DMS 273 (cell line): ENCODE results near the gene INTS1.

Experiments used
- DNase-seq: peaks from one replicate; lab custom pipeline; 2025; ENCODE audit not compliant: unreplicated experiment; lab: John Stamatoyannopoulos, UW

INTS1 gene

DNA sequence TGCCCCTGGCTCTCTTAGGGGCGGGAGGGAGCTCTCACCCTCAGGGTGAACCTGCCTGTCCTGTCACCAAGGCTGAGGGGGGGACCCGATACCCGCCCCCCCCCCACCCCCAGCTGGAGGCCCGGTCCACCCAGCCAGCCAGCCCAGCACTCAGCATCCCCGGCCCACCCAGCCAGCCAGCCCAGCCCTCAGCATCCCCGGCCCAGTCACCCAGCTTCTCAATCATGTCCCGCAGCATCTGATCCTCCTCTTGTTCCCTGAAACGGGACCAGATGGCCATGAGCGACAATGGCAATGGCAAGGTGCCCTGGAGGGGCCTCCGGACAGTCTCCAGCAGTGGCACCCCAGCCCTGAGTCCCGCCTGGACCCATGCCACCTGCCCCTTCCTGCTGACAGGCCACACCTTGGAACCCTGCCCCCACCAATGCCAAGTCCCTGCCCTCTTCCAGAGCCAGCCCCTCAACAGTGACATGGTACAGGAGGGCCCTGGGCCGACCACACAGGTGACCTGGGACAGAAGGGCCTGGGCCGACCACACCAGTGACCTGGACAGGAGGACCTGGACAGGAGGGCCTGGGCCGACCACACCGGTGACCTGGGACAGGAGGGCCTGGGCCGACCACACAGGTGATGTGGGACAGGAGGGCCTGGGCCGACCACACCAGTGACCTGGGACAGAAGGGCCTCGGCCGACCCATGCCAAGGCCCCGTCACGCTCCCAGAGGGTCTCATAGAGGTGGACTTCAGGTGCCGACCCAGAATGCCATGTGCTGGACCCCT lies 69.1 kb downstream of the INTS1 start:
- DNase-seq = no peak

- no peak for DNase-seq
These were observed 69.9 kb downstream of the INTS1 start for GRCh38 chr7:1434165-1434718.

- no peak for DNase-seq
These were observed 70.9 kb downstream of the INTS1 start for GRCh38 chr7:1433128-1433920.

GRCh38 chr7:1432411-1433082 lies 71.6 kb downstream of the INTS1 start:
- peak; percentile 93 for DNase-seq

DNA sequence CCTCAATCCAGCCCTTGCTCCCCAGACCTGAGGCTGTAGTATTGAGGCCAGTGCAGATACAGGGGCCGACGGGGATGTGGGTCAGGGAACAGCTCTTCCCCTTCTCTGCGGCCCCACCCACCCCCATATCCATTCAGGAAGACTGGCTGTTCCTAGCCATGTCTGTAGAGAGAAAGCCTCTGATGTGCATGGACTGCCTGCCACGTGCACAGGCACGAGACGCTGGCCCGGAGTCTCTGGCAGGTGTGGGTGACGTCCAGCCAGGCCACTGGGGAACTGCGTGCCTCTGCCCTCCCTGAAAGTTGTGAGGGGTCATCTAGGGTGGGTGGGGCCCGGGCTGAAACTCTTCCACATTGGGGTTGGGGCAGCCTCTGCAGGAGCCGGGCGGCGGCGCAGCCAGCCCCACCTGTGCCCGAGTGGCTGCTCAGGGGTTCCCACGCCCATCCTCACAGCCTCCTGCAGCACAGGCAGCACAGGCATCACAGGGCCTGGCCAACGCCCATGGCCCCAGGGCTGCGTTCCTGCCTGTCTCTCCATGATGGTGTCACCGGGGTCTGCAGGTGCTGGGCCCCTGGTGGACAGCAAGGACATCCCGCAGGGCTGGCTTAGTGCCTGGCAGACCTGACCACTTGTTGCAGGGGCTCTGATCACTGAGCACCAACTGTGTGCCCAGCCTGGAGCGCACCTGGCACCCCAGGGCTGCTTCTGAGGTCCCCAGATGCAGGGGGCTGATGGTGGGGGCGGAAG lies 72.4 kb downstream of the INTS1 start:
- peak; percentile 66 for DNase-seq

DNA sequence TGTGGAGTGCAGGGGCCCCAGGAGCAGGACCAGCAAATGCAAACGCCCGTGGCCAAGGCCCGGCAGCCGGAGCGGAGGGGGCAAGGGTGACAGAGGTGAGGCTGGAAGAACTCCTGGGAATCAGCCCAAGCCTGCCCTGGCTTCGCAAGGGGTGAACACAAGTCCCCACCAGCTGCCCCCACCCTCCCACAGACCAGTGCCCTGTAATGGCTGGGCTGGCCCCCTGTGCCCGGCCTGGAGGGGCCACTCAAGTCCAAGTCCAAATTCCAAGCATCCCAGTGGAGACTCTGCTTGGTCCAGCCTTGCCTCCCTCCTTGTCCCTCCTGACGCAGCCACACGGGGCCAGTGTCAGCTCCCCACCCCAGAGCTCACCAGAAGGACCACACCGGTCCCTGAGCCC lies 73.0 kb downstream of the INTS1 start:
- no peak for DNase-seq

DNA sequence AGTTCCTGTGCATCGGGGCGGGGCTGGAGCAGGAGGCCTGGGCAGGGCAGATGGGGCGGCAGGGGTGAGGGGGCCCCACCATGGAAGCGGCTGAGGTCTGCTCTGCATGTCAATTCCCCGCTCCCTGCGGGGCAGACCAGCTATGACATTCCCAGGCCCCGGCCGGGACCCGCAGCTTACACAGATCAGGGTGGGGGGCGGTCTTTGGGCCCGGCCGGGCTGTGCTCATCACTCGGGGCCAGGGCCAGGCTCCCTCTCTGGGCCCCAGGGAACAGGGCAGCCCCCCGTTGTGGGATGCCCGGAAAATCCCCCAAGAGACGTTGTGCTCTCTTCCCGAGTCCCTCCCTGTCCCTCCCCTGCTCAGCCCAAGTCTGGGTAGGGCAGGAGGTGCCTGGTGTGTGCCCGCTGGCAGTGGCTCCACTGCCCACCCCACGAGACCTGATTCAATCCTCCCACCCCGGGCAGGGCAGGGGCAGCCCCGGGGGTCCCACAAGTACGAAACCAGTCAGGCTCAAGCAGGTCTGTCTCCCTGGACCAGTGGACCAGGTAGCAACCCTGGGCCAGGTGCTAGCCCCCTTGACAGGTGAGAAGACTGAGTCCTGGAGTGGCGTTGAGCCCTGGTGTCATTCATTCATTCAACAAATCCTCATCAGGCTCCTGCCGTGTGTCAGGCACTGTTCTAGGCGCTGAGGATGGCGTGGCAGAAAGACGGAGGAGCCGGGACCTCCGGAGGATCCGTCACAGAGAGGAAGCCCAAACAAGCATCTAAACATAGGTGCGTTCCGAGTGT lies 73.9 kb downstream of the INTS1 start:
- DNase-seq = no peak

DNA sequence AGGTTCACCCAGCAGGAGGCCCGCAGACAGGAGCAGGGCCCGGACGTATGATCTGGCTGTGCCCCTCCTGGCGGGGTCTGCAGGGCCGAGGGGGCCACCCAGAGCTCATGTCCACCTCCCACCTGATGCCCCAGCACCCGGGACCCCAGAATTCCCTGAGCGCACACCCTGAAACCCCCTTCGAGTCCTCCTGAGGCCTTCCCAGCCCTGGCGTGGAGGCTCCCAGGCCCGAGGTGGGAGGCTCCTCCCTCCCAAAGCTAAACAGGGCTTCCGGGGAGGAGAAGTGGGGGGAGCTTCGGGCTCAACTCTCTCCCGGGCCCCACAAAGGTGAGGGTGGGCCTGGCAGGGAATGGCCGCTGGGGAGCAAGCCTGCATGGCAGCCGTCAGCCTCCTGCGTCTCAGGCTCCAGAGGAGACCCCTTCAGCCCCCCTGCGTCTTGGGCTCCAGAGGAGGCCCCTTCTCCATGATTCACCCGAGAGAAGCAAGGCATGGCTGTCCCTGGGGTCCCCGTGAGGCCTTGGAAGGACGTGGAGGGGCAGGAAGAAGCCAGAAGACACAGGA lies 75.2 kb downstream of the INTS1 start:
- no peak for DNase-seq

GRCh38 chr7:1427064-1427657 lies 77.0 kb downstream of the INTS1 start:
- DNase-seq = no peak

GRCh38 chr7:1426474-1426873 lies 77.7 kb downstream of the INTS1 start:
- no peak for DNase-seq

DNA sequence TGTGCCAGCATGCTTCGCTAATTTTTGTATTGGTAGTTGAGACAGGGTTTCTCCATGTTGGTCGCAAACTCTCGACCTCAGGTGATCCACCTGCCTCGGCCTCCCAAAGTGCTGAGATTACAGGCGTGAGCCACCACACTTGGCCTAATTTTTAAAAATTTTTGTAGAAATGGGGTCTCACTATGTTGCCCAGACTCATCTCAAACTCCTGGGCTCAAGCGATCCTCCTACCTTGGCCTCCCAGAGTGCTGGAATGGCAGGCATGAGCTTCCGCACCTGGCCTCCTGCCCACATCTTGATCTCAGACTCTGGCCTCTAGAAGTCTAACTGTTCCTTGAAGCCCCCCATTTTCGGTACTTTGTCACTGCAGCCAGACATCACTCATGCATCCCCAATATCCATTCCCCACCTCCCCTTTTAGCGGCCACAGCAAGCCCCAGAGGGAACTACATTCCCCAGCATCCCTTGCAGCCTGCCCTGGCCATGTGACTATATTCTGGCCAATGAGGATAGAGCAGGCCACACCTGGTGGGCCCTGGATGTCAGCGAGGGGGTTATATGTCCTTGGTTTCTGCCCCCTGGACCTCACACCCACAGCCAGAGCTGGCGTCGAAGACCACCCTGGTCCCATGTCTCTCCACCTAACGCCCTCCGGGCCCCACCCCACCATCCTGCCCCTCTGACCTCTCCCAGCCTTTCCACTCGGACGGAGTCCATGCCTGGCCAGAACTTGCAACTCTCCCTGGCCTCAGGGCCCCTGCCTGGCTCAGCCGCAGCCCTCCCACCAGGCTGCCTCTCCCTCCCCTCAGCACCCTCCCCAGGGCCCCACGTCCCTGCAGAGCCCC lies 78.7 kb downstream of the INTS1 start:
- peak; percentile 74 for DNase-seq

GRCh38 chr7:1424041-1424440 lies 80.1 kb downstream of the INTS1 start:
- DNase-seq = no peak

DNA sequence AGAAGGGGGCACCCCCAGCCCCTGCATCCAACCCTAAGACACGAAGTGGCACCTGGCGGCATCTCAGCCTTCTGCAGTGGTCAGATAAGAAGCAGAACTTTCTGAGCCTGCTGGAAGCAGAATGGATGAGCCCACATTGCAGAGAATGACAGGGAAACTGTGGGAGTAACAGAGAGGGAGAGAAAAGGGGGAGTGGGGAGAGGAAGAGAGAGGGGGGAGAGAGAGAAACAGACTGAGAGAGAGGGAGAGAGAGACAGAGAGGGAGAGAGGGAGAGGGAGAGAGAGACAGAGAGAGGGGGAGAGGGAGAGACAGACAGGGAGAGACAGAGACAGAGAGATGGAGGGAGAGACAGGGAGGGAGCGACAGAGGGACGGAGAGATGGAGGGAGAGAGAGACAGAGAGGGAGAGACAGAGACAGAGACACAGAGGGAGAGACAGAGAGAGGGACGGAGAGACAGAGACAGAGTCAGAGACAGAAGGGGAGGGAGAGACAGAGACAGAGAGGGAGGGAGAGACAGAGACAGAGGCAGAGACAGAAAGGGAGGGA lies 80.9 kb downstream of the INTS1 start:
- no peak for DNase-seq

- peak; percentile 96 for DNase-seq
These were observed 81.5 kb downstream of the INTS1 start for GRCh38 chr7:1422512-1423263.

- DNase-seq = no peak
These were observed 82.2 kb downstream of the INTS1 start for GRCh38 chr7:1421946-1422345.

- no peak for DNase-seq
These were observed 83.0 kb downstream of the INTS1 start for GRCh38 chr7:1421020-1421790.
